Uterus (tissue), 2 donors: ENCODE data around the gene TOP1.

Experiments
- POLR2A ChIP-seq, 2 donors: fragments of 450-650 bp; IDR thresholded peaks; one replicate each; pipeline ENCODE4 v1.6.1; 2016; ENCODE audit warnings: antibody characterized with exemption in 2 of 2, mild to moderate bottlenecking in 1 of 2, moderate library complexity in 1 of 2
- TF ChIP-seq, protein P1 (sequence below), 4 experiments: fragments of 200-600 bp in 2 of 4; fragments of 450-650 bp in 2 of 4; sonication (generic) in 2 of 4; IDR thresholded peaks; one replicate each; pipeline ENCODE4 v1.5.1; 2016 to 2019; ENCODE audit warnings: antibody characterized with exemption in 4 of 4, mild to moderate bottlenecking in 2 of 4, moderate library complexity in 1 of 4

DNA sequence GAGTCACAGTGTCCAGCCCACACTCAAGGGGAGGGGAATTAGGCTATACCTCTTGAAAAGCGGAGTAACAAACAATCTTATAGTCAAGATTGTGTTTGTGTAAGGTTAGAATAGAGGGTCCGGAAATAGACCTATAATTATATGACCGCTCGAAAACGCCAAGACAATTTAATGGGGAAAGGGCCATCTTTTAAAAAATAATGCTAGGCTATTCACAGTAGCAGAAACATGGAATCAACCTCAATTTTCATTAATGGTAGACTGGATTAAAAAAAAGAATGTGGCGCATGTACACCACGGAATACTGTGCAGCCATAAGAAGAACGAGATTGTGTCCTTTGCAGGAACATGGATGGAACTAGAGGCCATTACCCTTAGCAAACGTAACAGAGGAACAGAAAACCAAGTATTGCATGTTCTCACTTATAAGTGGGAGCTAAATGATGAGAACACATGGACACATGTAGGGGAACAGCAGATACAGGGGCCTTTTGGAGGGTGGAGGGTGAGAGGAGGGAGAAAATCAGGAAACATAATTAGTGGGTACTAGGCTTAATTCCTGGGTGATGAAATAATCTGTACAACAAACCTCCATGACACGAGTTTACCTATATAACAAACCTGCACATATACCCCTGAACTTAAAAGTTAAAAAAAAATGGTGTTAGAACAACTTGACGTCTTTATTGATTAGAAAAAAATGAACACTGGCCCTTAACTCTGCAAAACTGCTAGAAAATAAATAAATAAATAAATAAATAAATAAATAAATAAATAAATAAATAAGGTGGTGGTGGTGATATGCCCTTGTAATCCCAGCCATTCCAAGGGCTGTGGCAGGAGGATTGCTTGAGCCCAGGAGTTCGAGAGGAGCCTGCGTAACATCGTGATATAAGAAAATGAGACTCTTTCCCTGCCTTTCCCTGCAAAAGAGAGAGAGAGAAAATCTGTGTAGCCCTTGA is 30.3 kb downstream of the TOP1 start:
- TF ChIP-seq, protein P1, sequence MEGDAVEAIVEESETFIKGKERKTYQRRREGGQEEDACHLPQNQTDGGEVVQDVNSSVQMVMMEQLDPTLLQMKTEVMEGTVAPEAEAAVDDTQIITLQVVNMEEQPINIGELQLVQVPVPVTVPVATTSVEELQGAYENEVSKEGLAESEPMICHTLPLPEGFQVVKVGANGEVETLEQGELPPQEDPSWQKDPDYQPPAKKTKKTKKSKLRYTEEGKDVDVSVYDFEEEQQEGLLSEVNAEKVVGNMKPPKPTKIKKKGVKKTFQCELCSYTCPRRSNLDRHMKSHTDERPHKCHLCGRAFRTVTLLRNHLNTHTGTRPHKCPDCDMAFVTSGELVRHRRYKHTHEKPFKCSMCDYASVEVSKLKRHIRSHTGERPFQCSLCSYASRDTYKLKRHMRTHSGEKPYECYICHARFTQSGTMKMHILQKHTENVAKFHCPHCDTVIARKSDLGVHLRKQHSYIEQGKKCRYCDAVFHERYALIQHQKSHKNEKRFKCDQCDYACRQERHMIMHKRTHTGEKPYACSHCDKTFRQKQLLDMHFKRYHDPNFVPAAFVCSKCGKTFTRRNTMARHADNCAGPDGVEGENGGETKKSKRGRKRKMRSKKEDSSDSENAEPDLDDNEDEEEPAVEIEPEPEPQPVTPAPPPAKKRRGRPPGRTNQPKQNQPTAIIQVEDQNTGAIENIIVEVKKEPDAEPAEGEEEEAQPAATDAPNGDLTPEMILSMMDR (IDR thresholded peaks at IDR 0.05), result no peak
- no peak for TF ChIP-seq POLR2A (IDR thresholded peaks at IDR 0.05)
